Naive thymus-derived CD4-positive, alpha-beta T cell (primary cell): ENCODE data around the gene CENPP. TPM values are rescaled to one million over a fixed set of nuclear protein-coding genes. Genes with fewer than 3 reads are reported as not detected.

ENCODE experiments used
- ATAC-seq: fragments of 150-1000 bp; cut with Tn5 transposase; 2 replicates; pipeline ENCODE4 v1.10.0; 2021; ENCODE audit warnings: mild to moderate bottlenecking, moderate library complexity
- CTCF ChIA-PET: fragments of 350-600 bp; sonication (Branson Sonifier 250); formaldehyde crosslinking; loops from one replicate; lab custom pipeline; 2021; ENCODE audit warnings: antibody characterized with exemption; lab: Charles Lee
- POLR2A ChIA-PET: fragments of 350-600 bp; sonication (Branson Sonifier 250); formaldehyde crosslinking; loops from one replicate; lab custom pipeline; 2021; ENCODE audit warnings: antibody characterized with exemption, inconsistent platforms; lab: Charles Lee
- DNase-seq, 9 donors: peaks; one replicate each; pipeline versions ENCODE4 v3.0.0 to v3.0.0-alpha.2; 2020 to 2022; ENCODE audit warnings: mixed read lengths in 1 of 9
- H3K27ac ChIP-seq: one replicate; pipeline ENCODE4 v1.7.0; 2013; ENCODE audit warnings: mild to moderate bottlenecking, low read depth, low read length, moderate library complexity
- H3K27me3 ChIP-seq, 2 donors: one replicate each; pipeline ENCODE4 v1.7.0; 2013; ENCODE audit warnings: low read length in 2 of 2, mild to moderate bottlenecking in 2 of 2, moderate library complexity in 2 of 2; ENCODE audit not compliant: control insufficient read depth in 2 of 2, insufficient read depth in 2 of 2
- H3K36me3 ChIP-seq, 3 experiments: 1 replicate in 2 of 3; 2 replicates in 1 of 3; pipeline ENCODE4 v1.7.0; 2013; ENCODE audit warnings: low read length in 3 of 3, mild to moderate bottlenecking in 3 of 3, moderate library complexity in 1 of 3; ENCODE audit not compliant: insufficient read depth in 3 of 3, control insufficient read depth in 2 of 3
- H3K4me1 ChIP-seq, 2 donors: one replicate each; pipeline ENCODE4 v1.7.0; 2013; ENCODE audit warnings: low read length in 2 of 2, mild to moderate bottlenecking in 2 of 2, moderate library complexity in 1 of 2; ENCODE audit not compliant: control insufficient read depth in 2 of 2, insufficient read depth in 2 of 2
- H3K4me3 ChIP-seq: 2 replicates; pipeline ENCODE4 v1.7.0; 2013; ENCODE audit warnings: mild to moderate bottlenecking, low read length
- H3K9me3 ChIP-seq, 3 experiments: 1 replicate in 2 of 3; 2 replicates in 1 of 3; pipeline ENCODE4 v1.7.0; 2013; ENCODE audit warnings: low read length in 3 of 3; ENCODE audit not compliant: control insufficient read depth in 2 of 3
- H3K27ac Mint-ChIP-seq, 9 donors: one replicate each; pipeline ENCODE4 v1.8.0; 2020 to 2022; ENCODE audit warnings: mixed read lengths in 9 of 9, mild to moderate bottlenecking in 8 of 9, moderate library complexity in 5 of 9, inconsistent platforms in 2 of 9
- H3K27me3 Mint-ChIP-seq, 5 donors: one replicate each; pipeline ENCODE4 v1.8.0; 2021 to 2022; ENCODE audit warnings: mixed read lengths in 5 of 5, mild to moderate bottlenecking in 1 of 5
- H3K36me3 Mint-ChIP-seq, 5 donors: one replicate each; pipeline ENCODE4 v1.8.0; 2020 to 2022; ENCODE audit warnings: mixed read lengths in 5 of 5, mild to moderate bottlenecking in 3 of 5, inconsistent platforms in 1 of 5
- H3K4me1 Mint-ChIP-seq, 7 donors: one replicate each; pipeline ENCODE4 v1.8.0; 2020 to 2022; ENCODE audit warnings: mixed read lengths in 7 of 7, mild to moderate bottlenecking in 3 of 7, inconsistent platforms in 1 of 7
- H3K4me3 Mint-ChIP-seq, 10 donors: one replicate each; pipeline ENCODE4 v1.8.0; 2020 to 2022; ENCODE audit warnings: mild to moderate bottlenecking in 10 of 10, mixed read lengths in 10 of 10, moderate library complexity in 6 of 10, inconsistent platforms in 2 of 10
- H3K9me3 Mint-ChIP-seq, 11 donors: one replicate each; pipeline ENCODE4 v1.8.0; 2020 to 2022; ENCODE audit warnings: mixed read lengths in 11 of 11, mild to moderate bottlenecking in 4 of 11, inconsistent platforms in 1 of 11, moderate library complexity in 1 of 11
- intact Hi-C, 2 donors: fragments of 100-400 bp; cut with micrococcal nuclease; formaldehyde crosslinking; loops; one replicate each; pipeline ENCODE4 v1.15.1; 2023
- polyA plus RNA-seq, 2 donors: library from polyadenylated mRNA; unstranded; fragments of 300-500 nt; fragmentation: Illumina TruSeq; gene quantifications; one replicate each; pipeline ENCODE4 v1.2.3, GENCODE V29; 2021
- total RNA-seq, 6 experiments: library from RNA in 5 of 6; stranded (reverse) in 5 of 6; gene quantifications; 1 replicate in 5 of 6; 2 replicates in 1 of 6; pipeline ENCODE4 v1.2.3 and lab custom pipeline; 2021 to 2026

The CENPP gene
- total and polyA plus RNA-seq, 7 experiments from 2014 or later, result 1.2 to 24.3 (median 3.8) TPM

- ATAC-seq, result peak; percentile 56
- H3K4me1 Mint-ChIP-seq, result peaks cover 8 to 25% (median 10%) of the 10 kb centered on the region in 7 donors
Measured at GRCh38 chr9:92378865-92379560, 53.3 kb downstream of the CENPP start.

GRCh38 chr9:92380603-92381002 is 54.9 kb downstream of the CENPP start:
- Histone ChIP-seq H3K27me3 (no peaks in the 10 kb centered on the region), H3K4me3 (no peak overlapping the region), H3K27ac (no peak overlapping the region), H3K4me1 (peaks cover 0 to 3% of the 10 kb centered on the region in 2 donors), H3K36me3 (no peaks in the 10 kb centered on the region), H3K9me3 (no peaks in the 10 kb centered on the region)
- Mint-ChIP-seq H3K27ac (no peak overlapping the region), H3K4me3 (no peak overlapping the region), H3K9me3 (peaks cover 0 to 16% (median 7%) of the 10 kb centered on the region in 11 donors), H3K27me3 (no peaks in the 10 kb centered on the region), H3K4me1 (peaks cover 8 to 25% (median 10%) of the 10 kb centered on the region in 7 donors), H3K36me3 (peaks cover 5 to 30% (median 18%) of the 10 kb centered on the region in 5 donors)
- no peak for DNase-seq
- POLR2A ChIA-PET, result interaction anchor here (0.6 kb wide), 1 partner anchor 273 kb away, joined by 4 read pairs; no protein-coding TSS in a partner anchor
- CTCF ChIA-PET, result no interaction called here
- intact Hi-C loops, result no loop called here
- ATAC-seq, result no peak

More at GRCh38 chr9:92378865-92379560, 53.3 kb downstream of the CENPP start:
- Mint-ChIP-seq H3K9me3 (peaks cover 0 to 31% (median 15%) of the 10 kb centered on the region in 11 donors), H3K27ac (peak overlapping the region in 3 of 9 donors; percentile 4 to 66 (median 36)), H3K4me3 (peak overlapping the region in 2 of 10 donors; percentile 2 to 39), H3K36me3 (peaks cover 5 to 41% (median 24%) of the 10 kb centered on the region in 5 donors), H3K27me3 (no peaks in the 10 kb centered on the region)
- intact Hi-C loops, result no loop called here
- H3K4me3 ChIP-seq, result no peak overlapping the region
- H3K27ac ChIP-seq, result no peak overlapping the region
- no peaks in the 10 kb centered on the region for H3K27me3 ChIP-seq
- H3K4me1 ChIP-seq, result peaks cover 0 to 3% of the 10 kb centered on the region in 2 donors
- no peaks in the 10 kb centered on the region for H3K36me3 ChIP-seq
- ChIA-PET CTCF (no interaction called here), POLR2A (no interaction called here)
- peak in 2 of 9 donors; percentile 1 to 6 for DNase-seq
- H3K9me3 ChIP-seq, result peaks cover 0 to 4% (median 0%) of the 10 kb centered on the region in 3 experiments

GRCh38 chr9:92381775-92382174 is 56.0 kb downstream of the CENPP start:
- Histone ChIP-seq H3K4me1 (peaks cover 0 to 3% of the 10 kb centered on the region in 2 donors), H3K9me3 (no peaks in the 10 kb centered on the region), H3K36me3 (no peaks in the 10 kb centered on the region), H3K27ac (no peak overlapping the region), H3K4me3 (no peak overlapping the region), H3K27me3 (no peaks in the 10 kb centered on the region)
- peaks cover 0 to 9% (median 0%) of the 10 kb centered on the region in 11 donors for H3K9me3 Mint-ChIP-seq
- peak overlapping the region in 1 of 9 donors; percentile 59 for H3K27ac Mint-ChIP-seq
- H3K27me3 Mint-ChIP-seq, result no peaks in the 10 kb centered on the region
- no peak overlapping the region for H3K4me3 Mint-ChIP-seq
- intact Hi-C loops, result no loop called here
- peaks cover 0 to 23% (median 10%) of the 10 kb centered on the region in 5 donors for H3K36me3 Mint-ChIP-seq
- ATAC-seq (no peak), DNase-seq (no peak)
- peaks cover 8 to 25% (median 10%) of the 10 kb centered on the region in 7 donors for H3K4me1 Mint-ChIP-seq
- POLR2A ChIA-PET, result no interaction called here
- CTCF ChIA-PET, result no interaction called here

GRCh38 chr9:92384375-92384774 is 58.6 kb downstream of the CENPP start:
- no peak for DNase-seq
- Histone ChIP-seq H3K4me3 (no peak overlapping the region), H3K4me1 (peaks cover 0 to 2% of the 10 kb centered on the region in 2 donors), H3K36me3 (no peaks in the 10 kb centered on the region), H3K27me3 (no peaks in the 10 kb centered on the region), H3K27ac (no peak overlapping the region), H3K9me3 (no peaks in the 10 kb centered on the region)
- ChIA-PET POLR2A (no interaction called here), CTCF (no interaction called here)
- Mint-ChIP-seq H3K4me1 (peaks cover 1 to 5% (median 4%) of the 10 kb centered on the region in 7 donors), H3K9me3 (no peaks in the 10 kb centered on the region), H3K36me3 (peaks cover 0 to 16% (median 5%) of the 10 kb centered on the region in 5 donors), H3K27ac (no peak overlapping the region), H3K4me3 (no peak overlapping the region), H3K27me3 (no peaks in the 10 kb centered on the region)
- intact Hi-C loops, result no loop called here
- no peak for ATAC-seq

GRCh38 chr9:92385001-92385400 is 59.2 kb downstream of the CENPP start:
- peaks cover 0 to 12% (median 5%) of the 10 kb centered on the region in 5 donors for H3K36me3 Mint-ChIP-seq
- ChIA-PET CTCF (no interaction called here), POLR2A (no interaction called here)
- Histone ChIP-seq H3K27ac (no peak overlapping the region), H3K4me1 (no peaks in the 10 kb centered on the region), H3K36me3 (no peaks in the 10 kb centered on the region), H3K27me3 (no peaks in the 10 kb centered on the region), H3K4me3 (no peak overlapping the region), H3K9me3 (no peaks in the 10 kb centered on the region)
- ATAC-seq (no peak), DNase-seq (no peak)
- no peaks in the 10 kb centered on the region for H3K9me3 Mint-ChIP-seq
- intact Hi-C loops, result no loop called here
- no peak overlapping the region for H3K4me3 Mint-ChIP-seq
- H3K4me1 Mint-ChIP-seq, result no peaks in the 10 kb centered on the region
- no peaks in the 10 kb centered on the region for H3K27me3 Mint-ChIP-seq
- no peak overlapping the region for H3K27ac Mint-ChIP-seq

- no peaks in the 10 kb centered on the region for H3K9me3 Mint-ChIP-seq
Measured at GRCh38 chr9:92385477-92385876, 59.7 kb downstream of the CENPP start.

More at GRCh38 chr9:92385477-92385876, 59.7 kb downstream of the CENPP start:
- Mint-ChIP-seq H3K4me1 (no peaks in the 10 kb centered on the region), H3K27me3 (no peaks in the 10 kb centered on the region), H3K27ac (no peak overlapping the region), H3K36me3 (peaks cover 0 to 12% (median 5%) of the 10 kb centered on the region in 5 donors), H3K4me3 (no peak overlapping the region)
- POLR2A ChIA-PET, result no interaction called here
- no peaks in the 10 kb centered on the region for H3K4me1 ChIP-seq
- H3K4me3 ChIP-seq, result no peak overlapping the region
- no peaks in the 10 kb centered on the region for H3K36me3 ChIP-seq
- intact Hi-C loops, result no loop called here
- no peaks in the 10 kb centered on the region for H3K9me3 ChIP-seq
- ATAC-seq (no peak), DNase-seq (no peak)
- no peaks in the 10 kb centered on the region for H3K27me3 ChIP-seq
- H3K27ac ChIP-seq, result no peak overlapping the region
- CTCF ChIA-PET, result no interaction called here
